Astrocyte (in vitro differentiated cells and primary cell): Measurements from ENCODE around the gene MAN1C1. TPM values are rescaled to one million over a fixed set of nuclear protein-coding genes. Genes with fewer than 3 reads are reported as not detected.

Experiments used
- DNase-seq: peaks from one replicate; pipeline ENCODE4 v3.0.0-alpha.2; 2010; ENCODE audit warnings: low read depth
- FAIRE-seq: peaks from 2 replicates; lab custom pipeline; 2011; peaks lifted over from hg19 to GRCh38; lab: Jason Lieb, UNC
- H2AFZ ChIP-seq: 2 replicates; pipeline ENCODE4 v1.6.0; 2012; ENCODE audit warnings: low read depth, low read length, inconsistent platforms
- H3K27ac ChIP-seq: 2 replicates; pipeline ENCODE4 v1.5.1; 2011; ENCODE audit warnings: low read depth, low read length, inconsistent platforms
- H3K27me3 ChIP-seq: 2 replicates; pipeline ENCODE4 v1.6.0; 2011; ENCODE audit warnings: low read length, inconsistent platforms; ENCODE audit not compliant: insufficient read depth
- H3K36me3 ChIP-seq: 2 replicates; pipeline ENCODE4 v1.5.1; 2011; ENCODE audit warnings: low read length, inconsistent platforms; ENCODE audit not compliant: insufficient read depth
- H3K4me1 ChIP-seq: 2 replicates; pipeline ENCODE4 v1.5.1; 2011; ENCODE audit warnings: low read length, inconsistent platforms; ENCODE audit not compliant: insufficient read depth
- H3K4me2 ChIP-seq: 2 replicates; pipeline ENCODE4 v1.6.0; 2012; ENCODE audit warnings: low read length, inconsistent platforms
- H3K4me3 ChIP-seq: 2 replicates; pipeline ENCODE4 v1.5.1; 2011; ENCODE audit warnings: low read depth, mild to moderate bottlenecking, low read length, inconsistent platforms; ENCODE audit not compliant: insufficient read depth
- H3K79me2 ChIP-seq: 2 replicates; pipeline ENCODE4 v1.6.0; 2012; ENCODE audit warnings: mild to moderate bottlenecking, low read length, inconsistent platforms; ENCODE audit not compliant: insufficient read depth
- H3K9ac ChIP-seq: 2 replicates; pipeline ENCODE4 v1.6.0; 2012; ENCODE audit warnings: mild to moderate bottlenecking, low read length, inconsistent platforms
- H3K9me3 ChIP-seq: 2 replicates; pipeline ENCODE4 v1.5.1; 2012; ENCODE audit warnings: low read depth, mild to moderate bottlenecking, low read length, inconsistent platforms; ENCODE audit not compliant: insufficient read depth
- H4K20me1 ChIP-seq: 2 replicates; pipeline ENCODE4 v1.6.0; 2012; ENCODE audit warnings: low read length, inconsistent platforms; ENCODE audit not compliant: insufficient read depth
- H3K27ac Mint-ChIP-seq: one replicate; pipeline ENCODE4 v1.8.0; 2021; ENCODE audit warnings: mild to moderate bottlenecking, mixed read lengths; ENCODE audit not compliant: unreplicated experiment
- H3K27me3 Mint-ChIP-seq: one replicate; pipeline ENCODE4 v1.8.0; 2021; ENCODE audit warnings: low read depth, mixed read lengths; ENCODE audit not compliant: unreplicated experiment
- H3K36me3 Mint-ChIP-seq: one replicate; pipeline ENCODE4 v1.8.0; 2021; ENCODE audit warnings: low read depth, mixed read lengths; ENCODE audit not compliant: unreplicated experiment
- H3K4me1 Mint-ChIP-seq: one replicate; pipeline ENCODE4 v1.8.0; 2021; ENCODE audit warnings: low read depth, mixed read lengths; ENCODE audit not compliant: unreplicated experiment
- H3K4me3 Mint-ChIP-seq: one replicate; pipeline ENCODE4 v1.8.0; 2021; ENCODE audit warnings: mild to moderate bottlenecking, moderate library complexity, mixed read lengths; ENCODE audit not compliant: unreplicated experiment
- H3K9me3 Mint-ChIP-seq: one replicate; pipeline ENCODE4 v1.8.0; 2021; ENCODE audit warnings: mild to moderate bottlenecking, mixed read lengths; ENCODE audit not compliant: unreplicated experiment
- EZH2 ChIP-seq: IDR thresholded peaks from 2 replicates; pipeline ENCODE4 v1.6.1; 2012; ENCODE audit warnings: mild to moderate bottlenecking, low read length, inconsistent platforms; ENCODE audit not compliant: insufficient read depth
- total RNA-seq: library from RNA; stranded (reverse); gene quantifications from 2 replicates; pipeline ENCODE4 v1.2.1, GENCODE V29; 2021
- TF ChIP-seq, protein P1 (sequence below): IDR thresholded peaks from 2 replicates; pipeline ENCODE4 v1.5.1; 2011; ENCODE audit warnings: low read depth, mild to moderate bottlenecking, inconsistent platforms, low read length, moderate library complexity; ENCODE audit not compliant: insufficient read depth

The MAN1C1 gene
- total RNA-seq, 1 donor from 2014 or later = 0.86 TPM

DNA sequence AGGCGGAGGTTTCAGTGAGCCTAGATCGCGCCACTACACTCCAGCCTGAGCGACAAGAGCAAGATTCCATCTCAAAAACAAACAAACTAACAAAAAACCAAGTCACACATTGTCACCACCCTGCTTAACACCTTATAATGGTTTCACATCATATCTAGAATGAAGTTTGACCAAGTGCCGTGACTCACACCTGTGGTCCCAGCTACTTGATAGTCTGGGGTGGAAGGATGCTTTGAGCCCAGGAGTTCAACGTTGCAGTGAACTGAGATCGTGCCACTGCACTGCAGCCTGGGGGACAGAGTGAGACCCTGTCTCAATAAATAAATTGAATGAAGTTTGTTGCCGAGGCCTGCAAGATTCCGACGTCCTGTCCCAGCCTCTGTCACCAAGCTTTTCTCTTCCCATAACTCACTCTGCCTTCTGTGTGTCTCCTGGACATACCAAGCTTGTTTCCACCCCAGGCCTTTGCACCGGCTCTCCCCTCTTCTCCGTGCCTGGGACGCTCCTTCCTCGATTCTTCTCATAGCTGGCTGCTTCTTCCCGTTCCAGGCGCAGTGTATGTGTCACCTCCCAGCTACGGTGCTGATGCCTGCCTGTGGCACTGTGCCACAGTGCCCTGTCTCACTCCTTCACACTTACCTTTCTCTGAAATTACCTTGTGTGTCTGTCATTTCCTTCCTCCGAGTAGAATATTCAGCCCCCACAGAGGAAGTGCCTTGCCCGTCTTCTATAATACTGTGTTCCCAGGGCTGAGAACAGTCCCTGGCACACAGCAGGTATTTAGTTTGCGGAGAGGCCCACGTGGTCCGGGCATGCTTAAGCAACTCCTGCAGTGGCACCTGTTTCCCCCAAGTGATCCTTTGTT, 179.6 kb downstream of the MAN1C1 start:
- Mint-ChIP-seq H3K27ac (no peak overlapping the region), H3K36me3 (peaks cover 2% of the 10 kb centered on the region), H3K9me3 (peaks cover 1% of the 10 kb centered on the region), H3K27me3 (peaks cover 23% of the 10 kb centered on the region), H3K4me3 (no peak overlapping the region), H3K4me1 (peaks cover 15% of the 10 kb centered on the region)
- TF ChIP-seq, protein P1, sequence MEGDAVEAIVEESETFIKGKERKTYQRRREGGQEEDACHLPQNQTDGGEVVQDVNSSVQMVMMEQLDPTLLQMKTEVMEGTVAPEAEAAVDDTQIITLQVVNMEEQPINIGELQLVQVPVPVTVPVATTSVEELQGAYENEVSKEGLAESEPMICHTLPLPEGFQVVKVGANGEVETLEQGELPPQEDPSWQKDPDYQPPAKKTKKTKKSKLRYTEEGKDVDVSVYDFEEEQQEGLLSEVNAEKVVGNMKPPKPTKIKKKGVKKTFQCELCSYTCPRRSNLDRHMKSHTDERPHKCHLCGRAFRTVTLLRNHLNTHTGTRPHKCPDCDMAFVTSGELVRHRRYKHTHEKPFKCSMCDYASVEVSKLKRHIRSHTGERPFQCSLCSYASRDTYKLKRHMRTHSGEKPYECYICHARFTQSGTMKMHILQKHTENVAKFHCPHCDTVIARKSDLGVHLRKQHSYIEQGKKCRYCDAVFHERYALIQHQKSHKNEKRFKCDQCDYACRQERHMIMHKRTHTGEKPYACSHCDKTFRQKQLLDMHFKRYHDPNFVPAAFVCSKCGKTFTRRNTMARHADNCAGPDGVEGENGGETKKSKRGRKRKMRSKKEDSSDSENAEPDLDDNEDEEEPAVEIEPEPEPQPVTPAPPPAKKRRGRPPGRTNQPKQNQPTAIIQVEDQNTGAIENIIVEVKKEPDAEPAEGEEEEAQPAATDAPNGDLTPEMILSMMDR = no peak
- TF ChIP-seq EZH2 = no peak
- Histone ChIP-seq H2AFZ (no peak overlapping the region), H3K9me3 (no peaks in the 10 kb centered on the region), H3K4me3 (no peak overlapping the region), H3K27me3 (no peaks in the 10 kb centered on the region), H4K20me1 (no peaks in the 10 kb centered on the region), H3K79me2 (peaks cover 8% of the 10 kb centered on the region), H3K4me2 (no peak overlapping the region), H3K4me1 (peaks cover 4% of the 10 kb centered on the region), H3K36me3 (no peaks in the 10 kb centered on the region), H3K9ac (no peak overlapping the region), H3K27ac (no peak overlapping the region)
- DNase-seq = no peak
- FAIRE-seq = no peak

DNA sequence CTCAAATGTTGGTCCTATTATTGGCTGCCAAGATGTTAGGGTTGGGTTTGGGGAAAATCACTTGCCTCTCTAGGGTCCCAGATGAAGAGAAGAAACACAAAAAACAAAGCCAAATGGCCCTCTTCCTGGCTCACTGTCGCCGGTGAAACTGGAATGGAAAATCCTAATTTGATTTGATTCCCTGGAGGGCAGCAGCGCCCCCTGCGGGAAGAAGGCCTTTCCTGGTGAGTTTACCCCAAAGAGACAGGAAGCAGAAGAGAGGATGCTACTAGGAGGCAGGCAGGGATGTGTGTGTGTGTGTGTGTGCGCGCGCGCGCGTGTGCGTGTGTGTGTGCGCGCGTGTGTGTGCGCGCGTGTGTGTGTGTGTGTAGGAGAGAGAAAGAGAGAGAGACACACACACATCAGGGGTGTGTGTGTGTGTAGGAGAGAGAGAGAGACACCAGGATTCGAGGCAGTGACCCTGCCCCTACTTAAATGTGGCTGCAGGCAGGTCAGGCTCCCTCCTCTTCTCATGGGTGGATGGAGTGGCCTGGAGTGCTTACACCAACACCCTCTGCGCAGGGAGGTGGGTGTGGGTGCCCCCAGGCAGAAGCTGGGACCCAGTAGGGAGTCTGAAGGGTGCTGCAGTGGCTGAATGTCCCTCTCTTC, 180.3 kb downstream of the MAN1C1 start:
- no peak overlapping the region for H3K4me2 ChIP-seq
- peak overlapping the region; percentile 2 for H3K4me3 Mint-ChIP-seq
- no peaks in the 10 kb centered on the region for H3K27me3 ChIP-seq
- no peak overlapping the region for H3K27ac Mint-ChIP-seq
- H3K79me2 ChIP-seq = peaks cover 13% of the 10 kb centered on the region
- H3K27me3 Mint-ChIP-seq = peaks cover 15% of the 10 kb centered on the region
- H3K27ac ChIP-seq = no peak overlapping the region
- no peak overlapping the region for H3K4me3 ChIP-seq
- H3K4me1 ChIP-seq = peaks cover 4% of the 10 kb centered on the region
- DNase-seq (peak; percentile 46), FAIRE-seq (peak; percentile 69)
- peaks cover 1% of the 10 kb centered on the region for H3K9me3 Mint-ChIP-seq
- TF ChIP-seq, protein P1 = peak; percentile 69
- TF ChIP-seq EZH2 = no peak
- no peaks in the 10 kb centered on the region for H3K9me3 ChIP-seq
- no peak overlapping the region for H3K9ac ChIP-seq
- peaks cover 5% of the 10 kb centered on the region for H3K36me3 Mint-ChIP-seq
- no peaks in the 10 kb centered on the region for H4K20me1 ChIP-seq
- H2AFZ ChIP-seq = no peak overlapping the region
- peaks cover 15% of the 10 kb centered on the region for H3K4me1 Mint-ChIP-seq
- H3K36me3 ChIP-seq = no peaks in the 10 kb centered on the region
